ENCODE results near the gene PLIN4.

- TF ChIP-seq EZH2 (IDR thresholded peaks at IDR 0.05; ENCODE audit: insufficient read depth, poor library complexity, severe bottlenecking) (no peak), EZH2phosphoT487 (IDR thresholded peaks at IDR 0.05; ENCODE audit: insufficient read depth, low read depth) (no peak)
These were observed 26.8 kb downstream of the PLIN4 start for GRCh38 chr19:4491446-4491845.
